ENCODE results near the gene GLOD5.

- TF ChIP-seq CTCF (IDR thresholded peaks at IDR 0.05) (no peak), POLR2A (IDR thresholded peaks at IDR 0.05) (no peak)
Observed at GRCh38 chrX:48761674-48762471, at the start of gene GLOD5.

Data from vagina (tissue), 2 donors.